GM21390 (cell line): Measurements from ENCODE around the gene FGFR2.
"Not testable (repeated sequence)": the region's sequence is repeated elsewhere in the genome, so short reads cannot be mapped to it uniquely, and the experiment has no call there.

Experiments used
- ATAC-seq: cut with Tn5 transposase; IDR thresholded peaks from one replicate; pipeline ENCODE4 v1.9.1; 2021; ENCODE audit not compliant: unreplicated experiment

Gene FGFR2

DNA sequence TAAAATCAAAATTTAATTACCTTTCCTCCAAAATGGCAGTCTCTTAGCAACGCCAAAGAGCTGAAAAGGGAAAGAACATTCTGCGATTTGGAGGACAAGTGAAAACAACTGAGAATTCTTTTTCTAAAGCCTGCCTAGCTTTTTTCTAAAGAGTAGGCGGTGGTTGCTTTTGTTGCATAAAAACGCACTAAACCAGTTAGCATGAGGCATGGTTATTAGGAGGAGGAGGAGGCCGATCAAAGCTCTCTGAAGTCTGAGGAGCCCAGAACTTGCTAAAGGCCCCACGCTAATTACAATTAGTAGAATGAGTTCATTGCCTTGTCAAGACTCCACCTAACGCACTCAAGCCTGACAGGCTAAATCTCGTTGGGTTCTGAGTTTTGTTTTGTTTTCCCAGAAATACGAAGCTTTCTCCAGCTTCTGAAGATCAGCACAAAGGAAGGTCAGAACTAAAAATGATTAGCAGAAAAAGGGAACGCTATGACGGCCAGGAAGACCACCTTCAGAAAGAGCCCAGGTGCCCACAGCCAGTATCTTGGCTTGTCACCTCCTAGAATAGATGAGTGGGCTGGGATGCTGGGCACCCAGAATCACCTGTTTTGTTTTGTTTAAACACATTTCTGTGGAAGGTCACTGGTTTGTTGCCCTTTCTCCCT, 72.0 kb downstream of the FGFR2 start:
- no peak for ATAC-seq

DNA sequence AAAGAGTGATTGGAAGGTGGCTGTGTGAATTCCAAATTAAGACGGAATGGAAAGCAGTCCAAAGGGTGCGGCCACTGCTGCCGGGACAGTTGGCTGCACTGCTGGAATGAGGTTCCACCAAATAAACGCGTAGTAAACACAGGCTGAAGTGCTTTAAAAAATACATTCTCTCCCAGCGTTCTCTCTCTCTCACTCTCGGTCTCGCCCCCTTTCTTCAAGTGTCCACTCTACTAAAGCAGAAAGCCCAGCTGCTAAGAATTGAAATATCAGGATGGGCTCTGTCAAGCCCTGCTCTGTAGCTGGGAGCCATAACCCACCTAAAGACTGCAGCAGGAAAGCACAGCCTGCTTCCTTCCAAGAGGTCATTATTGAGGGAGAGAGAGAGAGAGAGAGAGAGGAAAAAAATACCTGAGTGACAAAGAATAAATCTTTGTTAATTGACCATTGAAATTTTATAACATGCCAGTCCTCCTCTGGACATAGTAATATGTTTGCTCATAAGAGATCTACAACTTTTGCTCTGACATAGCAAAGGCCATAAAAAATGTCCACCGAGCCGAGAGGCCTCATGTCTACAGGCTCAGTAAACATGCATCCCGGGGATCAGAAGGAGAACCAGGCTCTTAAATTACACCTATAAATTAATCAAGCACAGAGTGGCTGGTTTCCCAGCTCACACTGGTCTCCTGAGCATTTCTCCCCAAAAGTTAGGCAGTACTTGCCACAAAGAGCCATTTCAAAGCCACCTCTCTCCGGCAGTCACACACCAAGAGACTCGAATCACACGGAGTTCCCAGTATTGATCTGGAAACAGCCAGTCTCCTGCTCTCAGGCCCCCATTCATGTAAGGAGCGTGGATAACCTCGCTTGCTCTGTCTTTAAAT, 72.8 kb downstream of the FGFR2 start:
- ATAC-seq = no peak

DNA sequence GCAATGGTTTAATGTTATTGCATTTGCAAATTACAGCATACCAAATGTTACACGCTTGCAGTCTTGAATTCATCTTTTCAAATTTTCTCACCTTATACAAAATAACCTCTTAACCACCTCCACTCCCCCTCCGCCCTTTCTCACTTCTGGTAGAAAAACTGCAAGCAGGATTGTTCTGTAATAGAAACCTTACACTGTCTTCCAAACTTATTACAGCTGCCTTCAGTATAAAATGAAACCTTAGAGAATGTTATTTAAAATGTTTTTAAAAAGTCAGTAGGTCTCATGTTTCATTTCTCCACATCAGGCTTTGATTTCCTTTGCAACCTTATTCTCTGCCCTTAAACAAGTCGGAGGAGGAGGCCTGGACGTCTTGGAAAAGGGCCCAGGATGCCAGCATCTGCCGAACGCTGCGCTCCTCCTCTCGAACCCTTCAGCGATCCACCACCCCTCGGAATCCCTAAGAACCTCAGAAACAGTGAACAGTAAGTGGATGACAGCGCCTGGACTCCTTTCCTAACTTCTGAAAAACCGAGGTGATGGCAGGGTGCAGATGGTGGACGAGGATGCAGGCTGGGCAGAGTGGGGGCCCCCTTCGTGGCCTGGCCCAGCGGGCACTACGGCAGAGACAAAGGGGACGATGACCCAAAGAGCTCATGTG, 74.0 kb downstream of the FGFR2 start:
- no peak for ATAC-seq

DNA sequence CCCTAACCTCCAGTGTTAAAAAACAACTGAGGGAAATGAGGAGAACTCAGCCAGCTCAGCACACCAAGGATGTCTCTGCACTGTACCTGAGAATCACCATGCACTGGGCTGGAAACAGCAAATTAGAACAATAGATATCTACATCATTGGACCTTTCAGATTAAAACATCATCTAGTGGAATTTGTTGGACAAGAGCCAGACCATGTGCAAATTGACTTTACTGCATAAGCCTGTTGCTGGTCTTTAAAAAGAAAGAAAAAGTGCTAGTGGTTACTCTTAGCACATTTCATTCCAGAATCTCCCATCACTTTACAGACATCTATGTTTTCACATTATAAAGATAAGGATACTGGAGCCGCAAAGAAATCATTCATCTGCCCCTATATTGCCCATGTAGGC, 75.4 kb downstream of the FGFR2 start:
- ATAC-seq = no peak

DNA sequence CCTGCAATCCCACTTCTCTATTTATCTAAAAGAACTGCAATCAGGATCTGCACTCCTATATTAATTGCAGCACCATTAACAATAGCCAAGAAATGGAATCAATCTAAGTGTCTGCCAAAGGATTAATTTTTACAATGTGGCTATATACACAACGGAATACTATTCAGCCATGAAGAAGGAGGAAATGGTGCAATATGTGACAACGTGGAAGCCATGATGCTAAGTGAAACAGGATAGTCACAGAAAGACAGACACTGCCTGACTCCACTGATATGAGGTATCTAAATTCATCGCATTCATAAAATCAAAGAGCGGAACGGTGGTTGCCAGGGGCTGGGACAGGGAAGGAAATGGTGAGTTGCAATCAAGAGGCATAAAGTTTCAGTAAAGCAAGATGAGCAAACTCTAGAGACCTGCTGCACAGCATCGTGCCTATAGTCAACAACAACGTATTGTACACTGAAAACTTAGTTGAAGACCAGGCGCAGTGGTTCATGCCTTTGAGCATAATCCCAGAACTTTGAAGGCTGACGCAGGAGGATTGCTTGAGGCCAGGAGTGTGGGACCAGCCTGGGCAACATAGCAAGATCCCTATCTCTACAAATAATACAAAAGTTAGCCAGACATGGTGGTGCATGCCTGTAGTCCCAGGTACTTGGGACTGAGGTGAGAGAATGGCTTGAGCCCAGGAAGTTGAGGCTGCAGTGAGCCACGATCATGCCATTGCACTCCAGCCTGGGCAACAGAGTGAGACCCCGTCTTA, 76.3 kb downstream of the FGFR2 start:
- no peak for ATAC-seq

DNA sequence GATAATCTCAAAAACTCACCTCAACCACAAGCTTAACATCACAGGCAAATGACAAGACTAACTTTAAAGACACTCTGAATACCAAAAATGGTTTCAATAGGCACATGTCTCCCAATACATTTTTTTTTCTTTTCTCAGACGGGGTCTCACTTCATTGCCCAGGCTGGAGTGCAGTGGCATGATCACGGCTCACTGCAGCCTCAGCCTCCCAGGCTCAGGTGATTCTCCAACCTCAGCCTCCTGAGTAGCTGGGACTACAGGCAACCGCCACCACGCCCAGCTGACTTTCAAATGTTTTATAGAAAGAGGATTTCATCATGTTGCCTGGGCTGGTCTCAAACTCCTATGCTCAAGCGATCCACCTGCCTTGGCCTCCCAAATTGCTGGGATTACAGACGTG, 77.7 kb downstream of the FGFR2 start:
- not testable (repeated sequence) for ATAC-seq

DNA sequence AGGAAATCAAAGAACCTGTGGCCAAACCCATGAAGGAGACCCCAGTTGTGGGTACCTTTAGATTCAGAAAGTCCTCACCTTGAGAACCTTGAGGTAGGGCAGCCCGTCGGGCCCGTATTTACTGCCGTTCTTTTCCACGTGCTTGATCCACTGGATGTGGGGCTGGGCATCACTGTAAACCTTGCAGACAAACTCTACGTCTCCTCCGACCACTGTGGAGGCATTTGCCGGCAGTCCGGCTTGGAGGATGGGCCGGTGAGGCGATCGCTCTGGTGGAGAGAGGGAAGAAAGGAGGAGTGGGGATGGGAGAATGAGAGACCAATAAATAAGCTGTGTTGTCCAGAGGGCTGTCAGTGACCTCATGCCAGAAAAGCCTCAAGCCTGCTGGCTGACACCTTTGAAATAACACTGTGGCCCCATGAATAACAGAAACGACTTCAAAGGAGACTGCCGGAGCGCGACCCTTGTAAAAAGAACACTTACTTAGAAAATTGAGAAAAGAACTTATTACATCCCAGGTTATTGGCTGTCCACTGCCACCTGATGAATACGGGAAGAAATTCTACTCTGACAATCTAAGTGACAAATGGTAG, 78.2 kb downstream of the FGFR2 start:
- no peak for ATAC-seq

DNA sequence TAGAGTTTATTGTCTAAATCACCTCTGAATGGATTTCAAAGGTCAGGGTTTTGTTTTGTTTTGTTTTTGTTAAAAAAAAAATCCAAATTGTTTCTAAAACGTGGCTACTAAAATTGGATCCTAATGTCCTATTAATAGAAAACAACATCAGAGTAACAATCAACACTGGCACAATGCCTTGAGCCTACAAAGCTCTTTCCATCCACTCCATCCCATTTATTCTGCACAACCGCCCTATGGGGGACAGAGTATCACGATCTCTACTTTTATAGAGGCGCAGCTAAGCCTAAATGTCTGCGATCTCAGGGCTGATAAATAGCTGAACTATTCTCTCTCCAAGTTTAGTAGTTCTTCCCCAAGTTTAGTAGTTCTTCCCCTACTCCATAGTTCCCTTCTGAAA, 78.8 kb downstream of the FGFR2 start:
- ATAC-seq = no peak

DNA sequence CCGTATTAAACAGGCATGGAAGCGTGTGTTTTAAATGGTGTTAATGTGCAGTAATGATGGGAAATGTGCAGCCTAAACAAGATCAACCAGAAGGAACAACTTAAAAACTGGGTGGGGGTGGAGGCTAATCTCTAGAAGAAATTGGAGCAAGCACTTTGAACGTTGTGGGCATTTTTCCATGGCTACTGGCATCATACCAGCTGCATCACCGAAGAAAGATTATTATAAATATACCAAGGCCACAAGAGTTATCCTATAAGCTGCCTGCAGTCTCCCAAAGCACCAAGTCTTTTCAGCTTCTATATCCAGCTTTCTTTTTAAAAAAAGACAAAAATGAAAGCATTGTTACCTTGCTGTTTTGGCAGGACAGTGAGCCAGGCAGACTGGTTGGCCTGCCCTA, 79.9 kb downstream of the FGFR2 start:
- ATAC-seq = no peak

DNA sequence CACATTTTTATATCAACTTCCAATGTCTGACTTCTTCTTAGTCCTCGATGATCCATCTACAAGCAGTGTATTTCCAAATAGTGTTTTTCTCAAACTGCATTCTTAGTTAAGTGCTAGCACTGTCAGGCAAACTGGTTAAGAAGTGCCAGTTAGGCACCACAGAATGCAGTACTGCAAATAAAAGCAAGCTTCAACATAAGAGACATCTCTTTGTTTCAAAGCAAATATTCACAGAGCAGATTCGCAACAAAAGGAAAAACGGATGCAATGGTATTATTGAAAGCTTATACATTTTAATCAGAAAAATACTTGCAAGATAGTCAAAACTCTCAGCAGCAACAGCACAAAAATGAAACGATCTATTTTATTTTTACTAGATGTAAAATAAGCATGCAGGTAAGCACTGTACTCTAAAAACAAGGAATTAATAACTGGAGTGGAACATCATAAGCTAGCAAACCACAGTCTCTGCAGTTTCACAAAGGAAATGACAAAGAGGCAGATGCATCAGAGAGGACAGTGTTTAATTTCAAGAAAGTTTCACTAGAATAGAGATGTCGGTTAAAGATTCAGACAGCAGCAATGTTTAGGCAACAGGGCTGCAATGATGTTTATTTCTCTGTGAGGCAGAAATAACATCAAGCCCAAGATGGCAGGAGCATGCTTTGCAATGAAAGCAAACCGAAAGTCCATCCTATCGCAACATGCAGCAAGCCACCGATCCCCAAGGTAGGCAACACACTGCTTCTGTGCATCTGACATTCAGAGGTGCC, 82.0 kb downstream of the FGFR2 start:
- peak; percentile 89 for ATAC-seq

DNA sequence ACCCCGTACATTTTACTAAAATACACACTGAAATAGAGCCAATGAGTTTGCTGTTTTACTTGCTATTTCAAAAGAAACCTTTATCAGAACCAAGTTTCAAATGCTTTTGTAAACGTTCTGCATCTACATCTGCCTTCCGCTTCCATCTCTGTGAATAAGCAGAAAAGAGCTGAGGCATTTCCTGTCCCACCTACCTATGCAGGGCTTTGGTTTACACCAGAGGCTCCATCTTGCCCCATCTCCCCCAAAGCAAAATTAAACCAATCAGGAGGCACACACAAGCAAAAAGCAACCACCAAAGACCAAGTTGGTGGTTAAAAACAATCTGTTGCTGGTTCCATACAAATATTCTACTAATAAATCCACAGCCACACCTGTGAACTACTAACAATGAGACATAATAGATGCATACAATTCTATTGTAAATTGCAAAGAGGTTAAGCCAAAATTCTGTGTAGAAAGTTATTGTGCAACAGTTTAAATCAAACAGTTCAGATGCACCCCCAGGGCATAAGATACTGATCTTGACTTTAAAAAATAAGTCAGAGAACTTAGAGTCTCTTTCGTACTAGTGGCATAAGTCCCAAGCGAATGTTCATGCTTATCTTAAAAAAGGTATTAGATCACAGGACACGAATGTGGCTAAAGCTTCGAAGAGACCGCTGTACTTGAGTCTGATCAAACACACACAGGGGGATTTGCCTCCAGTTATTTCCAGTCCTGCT, 83.9 kb downstream of the FGFR2 start:
- no peak for ATAC-seq

DNA sequence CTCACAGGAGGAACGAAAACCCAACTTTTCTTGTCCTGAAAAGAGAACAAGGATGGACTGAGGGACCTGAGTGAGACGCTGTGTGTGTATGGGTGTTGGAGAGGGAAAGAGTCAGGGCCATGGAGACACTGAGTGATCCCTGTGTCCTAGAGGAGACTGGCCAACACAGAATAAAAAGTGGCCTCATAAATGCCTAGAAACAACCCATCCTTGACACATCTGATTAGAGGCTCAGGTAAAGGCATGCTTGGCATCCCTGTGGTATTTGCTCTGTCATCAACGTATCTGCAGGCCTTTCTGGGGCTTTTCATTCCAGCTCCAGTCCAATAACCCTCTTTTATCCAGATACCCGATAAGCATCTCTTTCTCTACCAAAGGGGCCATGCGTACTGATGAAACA, 86.3 kb downstream of the FGFR2 start:
- ATAC-seq = no peak

DNA sequence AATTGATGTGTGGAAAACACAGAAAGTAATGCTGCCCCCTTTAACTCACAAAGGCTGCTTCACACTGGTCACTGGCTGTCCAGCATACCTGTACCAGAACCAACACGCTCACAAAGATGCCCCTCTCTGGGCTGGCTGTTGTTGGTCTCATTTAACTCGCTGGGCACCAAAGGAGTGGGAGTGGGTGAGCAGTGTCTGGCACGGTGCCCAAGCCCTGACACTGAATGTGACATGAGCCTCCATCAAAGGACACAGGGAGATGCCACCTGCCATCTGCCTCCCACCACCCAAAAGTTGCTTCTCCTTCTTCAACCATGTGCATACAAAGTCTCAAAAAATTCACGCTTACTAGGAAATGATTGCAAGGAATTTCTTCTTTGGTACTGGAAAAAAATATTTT, 86.8 kb downstream of the FGFR2 start:
- no peak for ATAC-seq

DNA sequence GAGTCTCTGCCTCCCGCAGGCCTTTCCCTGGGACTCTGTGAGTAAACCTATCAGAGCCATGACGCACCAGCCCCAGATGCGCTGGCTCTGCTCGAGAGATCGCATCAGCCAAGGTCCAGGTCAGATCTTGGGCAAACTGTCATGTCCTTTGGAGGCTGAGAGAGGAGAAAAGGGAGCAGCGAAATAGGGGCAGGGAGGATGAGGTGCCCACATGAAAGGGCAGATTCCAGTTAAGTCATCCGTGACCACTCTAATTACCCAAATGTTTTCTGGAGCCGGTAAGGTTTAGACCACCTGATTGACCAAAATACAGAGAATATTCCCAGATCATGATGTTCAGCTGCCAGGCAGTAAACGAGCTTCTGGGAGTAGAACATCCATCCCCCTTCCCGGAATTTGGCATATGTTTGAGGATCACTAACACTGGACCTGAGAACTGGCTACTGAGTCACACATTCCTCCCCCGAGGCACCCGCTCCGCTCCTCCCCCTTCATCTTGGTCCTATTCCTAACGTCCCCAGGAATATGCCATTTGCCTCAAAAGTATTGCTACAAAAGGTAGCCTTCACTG, 88.0 kb downstream of the FGFR2 start:
- ATAC-seq = no peak

DNA sequence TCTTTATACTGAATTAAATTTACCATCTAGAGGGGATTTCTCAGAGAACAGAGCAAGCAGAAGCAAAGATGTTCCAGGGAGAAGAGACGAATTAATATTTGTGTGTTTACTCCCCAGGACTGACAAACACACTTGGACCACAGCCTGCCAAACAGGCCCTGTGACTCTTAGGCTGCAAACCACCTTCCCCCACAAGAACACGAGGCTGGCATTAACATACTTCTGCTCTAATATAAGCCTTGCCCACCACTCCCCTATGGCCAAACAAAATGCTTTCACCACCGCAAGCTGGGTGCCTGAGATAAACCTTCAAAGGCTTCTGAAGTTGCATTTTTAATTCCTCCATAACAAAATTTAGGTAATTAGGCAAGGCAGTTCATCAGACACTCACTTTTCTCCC, 88.4 kb downstream of the FGFR2 start:
- ATAC-seq = no peak

DNA sequence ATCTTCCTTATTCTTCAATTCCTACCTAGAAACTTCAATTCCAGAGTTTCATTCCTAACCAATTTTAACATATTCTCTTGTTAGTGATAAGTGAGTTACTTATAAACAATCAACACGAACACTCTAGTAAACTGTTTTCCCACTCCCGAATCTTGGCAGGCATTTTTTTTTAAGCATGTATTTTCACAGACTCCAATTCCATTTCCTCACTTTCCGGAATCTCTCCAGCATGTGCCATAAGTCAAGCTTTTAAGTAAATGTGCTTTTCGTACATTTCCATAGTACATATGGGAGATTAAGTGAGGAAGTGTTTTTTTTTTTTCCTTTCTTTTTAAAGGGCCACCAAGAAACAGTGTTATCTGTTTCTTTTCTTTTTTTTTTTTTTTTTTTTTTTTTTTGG, 89.1 kb downstream of the FGFR2 start:
- ATAC-seq = no peak

DNA sequence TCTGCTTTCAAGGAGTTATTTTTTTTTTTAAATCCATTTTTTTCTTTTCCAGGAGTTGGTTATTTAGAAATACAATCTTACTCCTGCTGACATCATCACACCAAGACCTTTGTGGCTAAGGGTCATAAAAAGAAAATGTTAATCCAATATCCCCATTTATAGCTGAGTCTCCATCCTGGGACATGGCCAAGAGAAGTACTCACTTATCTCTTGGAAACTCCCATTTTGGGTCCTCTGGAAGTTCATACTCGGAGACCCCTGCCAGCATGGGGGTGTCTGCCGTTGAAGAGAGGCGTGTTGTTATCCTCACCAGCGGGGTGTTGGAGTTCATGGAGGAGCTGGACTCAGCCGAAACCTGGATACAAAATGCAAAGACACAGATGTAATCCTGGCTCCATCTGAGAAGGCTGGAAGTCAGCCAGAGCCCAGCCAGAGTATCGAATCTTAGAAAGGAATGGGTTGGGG, 94.6 kb downstream of the FGFR2 start:
- no peak for ATAC-seq

DNA sequence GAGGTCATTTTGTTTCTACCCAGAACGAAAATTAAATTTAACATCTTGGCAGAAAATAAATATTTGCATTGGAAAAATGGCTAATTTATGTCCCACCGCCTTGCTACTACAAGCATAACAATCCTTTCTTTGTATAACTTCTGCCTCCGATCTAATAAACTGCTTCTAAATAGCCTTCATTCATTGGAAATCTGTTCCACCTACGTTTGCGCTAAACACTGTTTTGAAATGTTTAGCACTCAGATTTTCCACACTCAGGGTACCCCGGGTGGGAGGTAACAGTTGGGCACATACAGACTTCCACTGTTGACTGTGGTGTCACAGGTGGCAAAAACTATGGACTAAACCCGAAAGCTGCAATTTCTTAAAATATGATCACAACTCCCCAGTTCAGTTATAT, 96.4 kb downstream of the FGFR2 start:
- no peak for ATAC-seq

DNA sequence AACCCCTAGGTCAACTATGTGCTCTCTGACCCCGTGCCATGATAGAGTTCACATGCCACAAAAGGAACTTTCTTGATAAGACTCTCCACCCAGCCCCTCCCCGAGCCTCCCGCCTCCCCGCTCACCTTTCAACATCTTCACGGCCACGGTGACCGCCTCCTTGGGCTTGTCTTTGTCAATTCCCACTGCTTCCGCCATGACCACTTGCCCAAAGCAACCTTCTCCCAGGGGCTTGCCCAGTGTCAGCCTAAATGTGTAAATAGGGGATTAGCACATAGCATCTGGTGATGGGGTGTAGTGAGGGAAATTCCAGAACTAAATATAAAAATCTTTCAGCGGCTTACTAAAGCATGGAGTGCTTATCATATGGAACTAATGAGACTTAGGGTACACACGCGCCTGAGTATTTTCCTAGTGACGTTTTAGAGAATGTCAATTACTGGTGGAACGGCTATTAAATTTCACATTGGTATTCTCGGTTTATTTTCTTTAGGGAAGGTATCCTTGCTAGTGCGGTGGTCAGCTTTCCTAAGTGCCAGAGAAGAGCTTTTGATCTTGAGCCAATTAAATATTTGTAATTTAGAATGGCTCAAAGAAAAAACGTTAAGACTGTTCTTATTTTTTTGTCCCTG, 97.4 kb downstream of the FGFR2 start:
- no peak for ATAC-seq
